ENCODE measurements around the gene TIAL1.

- TF ChIP-seq POLR2A (IDR thresholded peaks at IDR 0.05; ENCODE audit: low read depth, low read length) = no peak
- TF ChIP-seq POLR2AphosphoS5 (IDR thresholded peaks at IDR 0.05; ENCODE audit: insufficient read depth, low read depth, low read length) = no peak
- no peak for TF ChIP-seq CTCF (IDR thresholded peaks at IDR 0.05; ENCODE audit: extremely low read depth in 1 of 2, insufficient read depth in 1 of 2, low read depth in 1 of 2, low read length in 2 of 2)
- TF ChIP-seq EZH2 (IDR thresholded peaks at IDR 0.05; ENCODE audit: borderline replicate concordance, low read depth, low read length, severe bottlenecking) = no peak
- TF ChIP-seq, protein P1, sequence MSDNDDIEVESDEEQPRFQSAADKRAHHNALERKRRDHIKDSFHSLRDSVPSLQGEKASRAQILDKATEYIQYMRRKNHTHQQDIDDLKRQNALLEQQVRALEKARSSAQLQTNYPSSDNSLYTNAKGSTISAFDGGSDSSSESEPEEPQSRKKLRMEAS (IDR thresholded peaks at IDR 0.05; ENCODE audit: insufficient read depth, insufficient read length) = no peak
Observed at GRCh38 chr10:119525116-119525515, 71.6 kb downstream of the TIAL1 start.

All from endothelial cell of umbilical vein (primary cell).